GM19035 (cell line): ENCODE measurements around the gene SLC10A7.

ENCODE experiments used
- ATAC-seq: cut with Tn5 transposase; IDR thresholded peaks from one replicate; pipeline ENCODE4 v1.9.1; 2021; ENCODE audit not compliant: unreplicated experiment

Gene SLC10A7, protein sequence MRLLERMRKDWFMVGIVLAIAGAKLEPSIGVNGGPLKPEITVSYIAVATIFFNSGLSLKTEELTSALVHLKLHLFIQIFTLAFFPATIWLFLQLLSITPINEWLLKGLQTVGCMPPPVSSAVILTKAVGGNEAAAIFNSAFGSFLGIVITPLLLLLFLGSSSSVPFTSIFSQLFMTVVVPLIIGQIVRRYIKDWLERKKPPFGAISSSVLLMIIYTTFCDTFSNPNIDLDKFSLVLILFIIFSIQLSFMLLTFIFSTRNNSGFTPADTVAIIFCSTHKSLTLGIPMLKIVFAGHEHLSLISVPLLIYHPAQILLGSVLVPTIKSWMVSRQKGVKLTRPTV

GRCh38 chr4:146521541-146522097, at the start of gene SLC10A7:
Gene SLC10A7 (minus strand): TSS chr4:146521940. CDS start chr4:146521717, 223 bp downstream.
- peak; percentile 84 for ATAC-seq

- no peak for ATAC-seq
Measured at GRCh38 chr4:146567396-146567795, 45.7 kb upstream of the SLC10A7 start.

DNA sequence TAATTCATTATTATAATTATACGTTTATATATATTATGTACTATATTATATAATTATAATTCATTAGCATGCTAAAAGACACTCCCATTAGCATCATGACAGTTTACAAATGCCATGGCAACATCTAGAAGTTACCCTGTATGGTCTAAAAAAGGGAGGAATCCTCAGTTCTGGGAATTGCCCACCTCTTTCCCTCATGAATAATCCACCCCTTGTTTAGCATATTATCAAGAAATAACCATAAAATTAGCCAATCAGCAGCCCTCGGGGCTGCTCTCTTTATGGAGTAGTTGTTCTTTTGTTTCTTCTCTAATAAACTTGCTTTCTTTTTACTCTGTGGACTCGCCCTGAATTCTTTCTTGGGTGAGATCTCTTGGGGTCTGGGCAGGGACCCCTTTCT, 42.8 kb upstream of the SLC10A7 start:
- no peak for ATAC-seq

DNA sequence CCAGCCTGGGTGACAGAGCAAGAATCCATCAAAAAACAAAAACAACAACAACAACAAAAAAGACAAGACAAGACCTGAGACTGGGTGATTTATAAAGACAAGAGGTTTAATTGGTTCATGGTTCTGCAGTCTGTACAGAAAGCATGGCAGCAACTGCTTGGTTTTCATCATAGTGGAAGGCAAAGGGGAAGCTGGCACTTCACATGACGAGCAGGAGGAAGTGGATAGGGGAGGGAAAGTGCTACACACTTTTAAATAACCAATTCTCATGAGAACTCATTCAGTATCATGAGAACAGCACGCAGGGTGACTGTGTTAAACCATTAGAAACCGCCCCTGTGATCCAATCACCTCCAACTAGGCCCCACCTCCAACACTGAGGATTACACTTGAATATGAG, 28.4 kb upstream of the SLC10A7 start:
- no peak for ATAC-seq

DNA sequence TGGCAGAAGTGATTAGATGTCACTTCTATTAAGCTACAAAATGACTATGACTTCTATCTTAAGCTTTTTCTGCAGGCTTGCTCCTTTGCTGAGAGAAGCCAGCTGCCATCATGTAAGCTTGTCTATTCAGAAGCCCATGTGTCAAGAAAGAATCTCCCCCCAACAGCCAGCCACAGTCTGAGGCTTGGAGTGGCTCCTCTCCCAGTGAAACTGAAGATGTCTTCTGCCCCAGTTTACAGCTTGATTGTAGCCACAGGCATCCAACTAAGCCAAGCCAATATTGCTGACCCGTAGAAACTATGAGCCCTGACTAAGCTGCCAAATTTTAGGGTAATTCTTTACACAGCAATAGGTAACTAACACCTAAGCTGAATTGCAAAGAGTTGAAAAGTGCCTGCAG, 26.7 kb upstream of the SLC10A7 start:
- no peak for ATAC-seq

DNA sequence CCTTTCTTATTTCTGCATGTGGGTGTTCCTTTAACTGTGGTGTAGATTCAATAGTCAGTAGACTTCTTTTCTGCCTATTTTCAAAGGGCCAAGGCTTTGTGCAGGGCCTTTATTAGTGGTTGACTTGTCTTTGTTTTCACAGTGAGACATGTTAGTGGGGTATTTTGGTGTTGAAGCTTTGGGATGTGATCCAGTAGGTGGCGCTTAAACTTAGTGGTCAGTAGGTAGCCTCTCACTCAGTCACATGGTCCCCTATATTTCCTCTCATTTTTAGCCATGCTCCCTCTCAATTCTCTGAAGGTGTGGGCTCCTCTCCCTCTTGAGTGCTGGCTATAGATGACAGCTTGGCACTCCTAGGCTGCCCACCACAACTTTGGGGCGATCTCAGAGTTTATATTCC, 23.4 kb upstream of the SLC10A7 start:
- no peak for ATAC-seq

DNA sequence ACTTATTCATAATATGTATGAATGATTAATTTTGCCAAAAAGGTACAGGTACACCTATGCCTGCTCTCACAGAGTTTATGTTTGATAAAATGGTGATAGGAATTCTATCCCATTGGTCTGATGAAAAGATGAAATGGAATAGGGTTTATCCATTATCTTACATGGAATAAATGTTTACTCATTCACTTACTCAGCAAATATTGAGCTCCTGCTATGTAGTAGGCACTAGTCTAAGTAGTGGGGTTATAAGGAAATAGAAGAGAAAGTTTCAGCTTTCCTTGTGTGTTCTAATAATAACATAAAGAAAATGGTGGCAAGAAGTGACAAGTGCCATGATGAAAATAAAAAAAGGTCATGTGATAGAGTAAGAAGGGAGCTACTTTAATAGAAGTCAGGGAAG, 12.4 kb upstream of the SLC10A7 start:
- ATAC-seq = no peak

DNA sequence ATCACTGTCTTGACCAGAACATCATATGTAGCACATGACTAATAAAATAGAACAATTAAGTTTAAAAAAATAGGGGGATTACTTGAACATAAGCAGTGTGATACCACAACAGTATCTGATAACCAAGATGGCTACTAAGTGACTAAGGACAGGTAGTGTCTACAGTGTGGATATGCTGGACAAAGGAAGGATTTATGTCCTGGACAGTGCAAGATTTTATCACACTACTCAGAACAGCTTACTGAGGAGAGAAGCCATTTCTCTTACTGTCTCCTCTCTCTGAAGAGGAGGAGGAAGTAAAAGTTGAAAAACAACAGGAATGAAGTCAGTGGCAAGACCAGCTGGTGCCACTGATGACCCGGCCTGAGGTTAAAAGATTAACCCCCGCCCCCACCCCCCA, 4.0 kb upstream of the SLC10A7 start:
- ATAC-seq = no peak

DNA sequence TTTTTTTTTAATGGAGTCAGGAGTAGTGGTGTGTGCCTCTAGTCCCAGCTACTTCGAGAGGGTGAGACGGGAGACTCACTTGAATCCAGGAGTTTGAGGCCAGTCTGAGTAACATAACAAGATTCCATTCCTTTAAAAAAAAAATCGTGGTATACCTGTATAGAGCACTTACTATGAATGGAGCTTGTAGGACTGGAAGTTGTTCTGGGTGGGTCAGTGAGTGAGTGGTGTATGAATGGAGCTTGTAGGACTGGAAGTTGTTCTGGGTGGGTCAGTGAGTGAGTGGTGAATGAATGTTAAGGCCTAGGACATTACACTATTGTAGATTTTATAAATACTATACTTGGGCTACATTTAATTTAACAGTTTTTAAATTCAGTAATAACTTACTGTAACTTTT, 2.9 kb upstream of the SLC10A7 start:
- no peak for ATAC-seq

DNA sequence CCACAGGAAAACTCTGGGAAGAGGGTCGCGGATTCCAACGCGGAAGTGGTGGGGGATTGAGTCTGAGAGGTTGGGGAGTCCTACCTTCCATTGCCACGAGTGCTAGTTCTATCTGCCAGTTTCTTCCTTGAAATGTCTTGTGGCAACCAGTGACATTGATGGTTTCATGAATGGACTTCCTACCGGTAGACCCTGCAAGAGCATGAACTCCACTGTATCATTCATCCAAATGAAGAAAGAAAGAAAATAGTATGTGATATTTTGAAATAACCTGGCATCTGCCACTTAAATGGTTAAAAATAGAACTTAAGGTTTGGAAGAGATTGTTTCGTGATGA, 1.1 kb upstream of the SLC10A7 start:
- peak; percentile 17 for ATAC-seq

- peak; percentile 80 for ATAC-seq
Measured at GRCh38 chr4:146522098-146522868, 543 bp upstream of the SLC10A7 start.

- ATAC-seq = no peak
Measured at GRCh38 chr4:146520896-146521540, 722 bp downstream of the SLC10A7 start.

DNA sequence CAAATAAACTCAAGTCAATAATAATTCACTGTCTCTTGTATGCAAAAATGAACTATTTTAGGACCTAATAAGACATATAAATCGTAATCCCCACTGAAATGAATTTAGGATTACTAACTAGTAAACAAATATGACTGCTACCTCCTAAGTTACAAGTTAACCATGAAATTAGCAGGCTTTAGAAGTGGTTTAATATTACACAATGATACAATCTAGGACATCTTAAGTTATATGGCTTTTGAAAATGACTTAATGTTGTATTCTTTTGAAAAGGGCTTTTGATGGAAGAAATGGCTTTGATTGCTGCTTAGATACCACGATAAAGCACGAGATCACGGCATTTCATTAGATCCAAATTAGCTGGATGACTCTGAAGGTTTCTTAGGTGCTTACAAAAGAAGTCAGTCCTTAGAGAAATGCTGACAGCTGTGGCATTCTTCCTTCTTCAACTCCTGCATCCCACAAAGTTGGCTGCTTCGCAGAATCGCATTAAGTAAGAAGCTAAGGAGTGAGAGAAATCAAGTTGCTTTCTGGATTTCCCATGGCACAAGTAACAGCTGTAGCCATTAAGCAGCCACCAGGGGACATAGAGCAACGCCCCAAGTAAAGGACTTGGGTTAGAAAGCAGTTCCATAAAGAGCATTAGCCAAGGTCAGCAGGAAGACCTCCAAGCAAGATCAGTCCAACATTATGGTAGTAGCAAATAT, 6.9 kb downstream of the SLC10A7 start:
- ATAC-seq = no peak

- ATAC-seq = no peak
Measured at GRCh38 chr4:146513548-146513947, 8.2 kb downstream of the SLC10A7 start.

DNA sequence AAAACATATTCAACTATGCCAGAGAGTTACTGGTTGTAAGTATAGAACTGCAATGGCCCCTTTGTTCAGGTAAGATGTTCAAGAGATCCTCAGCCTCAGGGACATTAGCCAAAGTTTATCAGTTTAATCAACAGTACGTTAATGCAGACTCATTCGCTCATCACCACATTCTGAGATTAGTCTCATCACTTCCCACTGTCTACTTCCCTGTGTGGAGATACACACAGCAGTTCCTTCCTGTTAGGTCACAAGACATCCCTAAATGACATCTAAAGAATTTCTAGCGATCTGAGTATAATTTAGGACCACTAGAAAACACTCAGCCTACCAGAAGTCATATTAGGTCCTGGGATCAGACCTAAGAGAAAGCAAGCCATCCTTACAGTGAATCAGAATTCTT, 10.4 kb downstream of the SLC10A7 start:
- no peak for ATAC-seq

DNA sequence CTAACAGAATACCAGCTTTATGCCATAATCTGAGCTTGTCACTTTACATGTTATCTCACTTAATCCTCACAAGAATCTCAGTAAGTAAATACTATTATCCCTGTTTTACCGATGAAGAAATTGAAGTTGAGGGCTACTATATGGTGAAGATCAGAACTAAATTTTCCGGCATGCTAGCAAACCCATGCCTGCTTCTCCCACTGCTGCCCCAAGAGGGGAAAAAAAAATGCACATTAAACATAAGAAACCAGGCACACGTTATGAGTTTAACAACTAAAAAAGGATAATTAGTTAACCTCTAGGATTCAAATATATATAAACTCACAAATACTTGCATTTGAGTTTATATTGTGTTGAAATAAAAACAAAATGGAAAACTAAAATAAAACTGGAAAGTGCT, 10.8 kb downstream of the SLC10A7 start:
- no peak for ATAC-seq

DNA sequence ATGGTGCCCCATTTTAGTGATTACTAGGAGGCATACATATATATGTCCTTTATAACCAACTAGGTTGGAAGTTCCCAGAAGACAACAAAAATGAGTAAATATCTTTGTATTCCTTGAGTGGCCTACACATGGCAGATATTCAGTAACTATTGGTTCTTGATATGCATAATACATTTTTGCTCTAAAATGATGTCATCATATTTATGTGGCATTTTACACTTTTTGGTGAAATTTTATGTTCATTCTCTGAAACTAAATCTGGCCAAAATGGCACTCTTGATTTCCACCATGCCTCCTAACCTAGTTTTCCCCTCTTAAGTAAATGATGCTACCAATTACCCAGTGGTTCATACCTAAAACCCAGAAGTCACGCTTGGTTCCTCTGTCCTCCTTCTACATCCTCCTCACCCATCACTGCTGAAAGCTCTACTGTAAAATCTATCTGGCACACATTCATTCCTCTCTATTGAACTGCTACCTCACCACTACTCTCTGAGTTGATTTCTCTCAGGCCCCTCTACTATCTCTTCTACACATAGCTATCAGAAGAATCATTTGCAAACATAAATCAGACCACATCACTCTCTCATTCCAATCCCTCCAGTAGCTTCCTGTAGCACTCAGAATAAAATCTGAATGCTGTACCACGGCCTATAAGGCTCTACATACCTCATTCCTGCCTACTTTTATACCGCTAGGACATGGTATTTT, 13.4 kb downstream of the SLC10A7 start:
- ATAC-seq = no peak

DNA sequence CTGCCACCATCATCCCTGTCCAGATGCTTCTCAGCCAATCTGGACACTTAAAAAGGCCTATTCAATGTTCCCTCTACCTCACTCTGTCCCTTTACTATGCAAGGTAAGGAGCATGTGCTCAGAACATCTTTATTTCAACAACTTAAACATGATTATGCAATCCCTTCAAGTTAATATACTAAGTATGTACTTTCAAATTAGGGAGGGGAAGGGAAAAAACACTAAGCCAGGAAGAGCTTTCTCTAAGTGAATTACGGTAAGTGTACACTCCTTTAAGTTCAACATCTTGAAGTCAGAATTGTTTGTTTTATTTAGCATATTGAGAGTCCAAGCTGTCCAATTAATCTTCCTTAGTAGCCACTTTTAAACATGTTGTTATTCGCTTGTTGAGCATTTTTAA, 14.1 kb downstream of the SLC10A7 start:
- ATAC-seq = no peak

DNA sequence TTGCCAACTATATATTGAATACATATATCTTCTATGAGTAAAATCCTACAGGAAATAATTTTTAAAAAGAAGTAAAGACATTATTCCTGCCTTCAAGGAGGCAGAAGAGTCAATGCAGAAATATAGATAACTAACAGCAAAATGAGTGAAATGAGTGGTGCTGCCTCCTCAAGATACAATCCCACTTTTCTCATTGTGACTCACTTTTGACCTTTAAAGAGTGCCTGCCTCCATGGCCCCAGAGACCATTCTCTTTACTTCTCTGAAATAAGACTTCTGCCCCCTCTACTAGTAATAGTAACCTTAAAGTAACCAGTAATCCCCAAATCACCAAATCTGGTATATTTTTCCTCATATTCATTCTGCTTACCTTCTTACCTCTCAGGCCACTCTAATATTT, 15.5 kb downstream of the SLC10A7 start:
- no peak for ATAC-seq

DNA sequence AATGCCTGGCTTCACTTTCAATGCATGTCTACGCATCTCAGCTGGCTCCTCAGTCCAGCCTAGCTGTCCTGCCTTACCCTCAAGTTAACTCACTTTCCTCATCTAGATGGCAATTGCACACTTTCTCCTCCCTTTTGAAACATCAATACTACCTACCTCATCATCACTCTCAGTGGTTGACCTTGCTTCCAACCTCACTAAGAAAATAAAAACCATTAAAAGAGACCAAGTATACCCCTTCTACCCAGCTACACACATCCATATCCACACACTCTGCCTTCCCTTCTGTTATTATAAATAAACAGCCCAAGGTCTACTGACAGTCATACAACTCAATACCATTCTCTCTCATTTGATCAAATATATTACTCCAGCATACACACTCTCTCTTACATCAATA, 21.5 kb downstream of the SLC10A7 start:
- no peak for ATAC-seq

- ATAC-seq = no peak
Measured at GRCh38 chr4:146498291-146498690, 23.4 kb downstream of the SLC10A7 start.
